ENCODE measurements around the gene TAOK3.

The TAOK3 gene

DNA sequence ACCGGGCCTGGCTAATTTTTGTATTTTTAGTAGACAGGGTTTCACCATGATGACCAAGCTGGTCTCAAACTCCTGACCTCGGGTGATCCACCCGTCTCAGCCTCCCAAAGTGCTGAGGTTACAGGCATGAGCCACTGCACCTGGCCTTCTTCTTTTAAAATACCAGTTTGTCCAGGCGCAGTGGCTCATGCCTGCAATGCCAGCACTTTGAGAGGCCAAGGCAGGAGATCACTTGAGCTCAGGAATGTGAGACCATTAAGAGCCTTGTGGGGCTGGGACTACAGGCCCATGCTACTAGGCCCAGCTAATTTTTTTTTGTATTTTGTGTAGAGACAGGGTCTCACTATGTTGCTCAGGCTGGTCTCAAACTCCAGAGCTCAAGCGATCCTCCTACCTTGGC, 244.8 kb downstream of the TAOK3 start:
- peaks cover 8% of the 10 kb centered on the region for H3K4me1 ChIP-seq (ENCODE audit: control insufficient read depth, low read length)
- H3K9me3 ChIP-seq (ENCODE audit: control insufficient read depth, insufficient read depth, low read length): no peaks in the 10 kb centered on the region
- H3K27me3 ChIP-seq (ENCODE audit: control insufficient read depth, low read length): no peaks in the 10 kb centered on the region
- H3K79me2 ChIP-seq (ENCODE audit: control insufficient read depth, low read length): no peaks in the 10 kb centered on the region
- TF ChIP-seq EZH2phosphoT487 (IDR thresholded peaks at IDR 0.05; ENCODE audit: borderline replicate concordance, low read length): no peak
- TF ChIP-seq, protein P1, sequence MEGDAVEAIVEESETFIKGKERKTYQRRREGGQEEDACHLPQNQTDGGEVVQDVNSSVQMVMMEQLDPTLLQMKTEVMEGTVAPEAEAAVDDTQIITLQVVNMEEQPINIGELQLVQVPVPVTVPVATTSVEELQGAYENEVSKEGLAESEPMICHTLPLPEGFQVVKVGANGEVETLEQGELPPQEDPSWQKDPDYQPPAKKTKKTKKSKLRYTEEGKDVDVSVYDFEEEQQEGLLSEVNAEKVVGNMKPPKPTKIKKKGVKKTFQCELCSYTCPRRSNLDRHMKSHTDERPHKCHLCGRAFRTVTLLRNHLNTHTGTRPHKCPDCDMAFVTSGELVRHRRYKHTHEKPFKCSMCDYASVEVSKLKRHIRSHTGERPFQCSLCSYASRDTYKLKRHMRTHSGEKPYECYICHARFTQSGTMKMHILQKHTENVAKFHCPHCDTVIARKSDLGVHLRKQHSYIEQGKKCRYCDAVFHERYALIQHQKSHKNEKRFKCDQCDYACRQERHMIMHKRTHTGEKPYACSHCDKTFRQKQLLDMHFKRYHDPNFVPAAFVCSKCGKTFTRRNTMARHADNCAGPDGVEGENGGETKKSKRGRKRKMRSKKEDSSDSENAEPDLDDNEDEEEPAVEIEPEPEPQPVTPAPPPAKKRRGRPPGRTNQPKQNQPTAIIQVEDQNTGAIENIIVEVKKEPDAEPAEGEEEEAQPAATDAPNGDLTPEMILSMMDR (IDR thresholded peaks at IDR 0.05; ENCODE audit: low read depth, low read length, poor library complexity, severe bottlenecking): no peak
- H3K9me2 ChIP-seq (replicated peaks; ENCODE audit: control insufficient read depth, low read length): no peaks in the 10 kb centered on the region
- no peaks in the 10 kb centered on the region for H4K20me1 ChIP-seq (ENCODE audit: control insufficient read depth, insufficient read depth, low read depth, low read length)
- H3K27ac ChIP-seq (ENCODE audit: low read depth, low read length): no peak overlapping the region
- peaks cover 3% of the 10 kb centered on the region; the same call in 1 of the 2 replicates for H3F3A ChIP-seq (ENCODE audit: control insufficient read depth, insufficient read depth)
- H3K4me2 ChIP-seq (ENCODE audit: low read length): no peak overlapping the region
- no peaks in the 10 kb centered on the region for H3K36me3 ChIP-seq (ENCODE audit: control insufficient read depth, low read length)
- no peak overlapping the region for H3K4me3 ChIP-seq (ENCODE audit: low read length)

- no peak for TF ChIP-seq EZH2phosphoT487 (IDR thresholded peaks at IDR 0.05; ENCODE audit: borderline replicate concordance, low read length)
- TF ChIP-seq, protein P1 (IDR thresholded peaks at IDR 0.05; ENCODE audit: low read depth, low read length, poor library complexity, severe bottlenecking): no peak
- Histone ChIP-seq H3K4me3 (ENCODE audit: low read length) (no peak overlapping the region), H3K36me3 (ENCODE audit: control insufficient read depth, low read length) (no peaks in the 10 kb centered on the region), H3K9me3 (ENCODE audit: control insufficient read depth, insufficient read depth, low read length) (no peaks in the 10 kb centered on the region), H3K4me2 (ENCODE audit: low read length) (no peak overlapping the region), H3K9me2 (replicated peaks; ENCODE audit: control insufficient read depth, low read length) (no peaks in the 10 kb centered on the region), H3K27ac (ENCODE audit: low read depth, low read length) (no peak overlapping the region), H3F3A (ENCODE audit: control insufficient read depth, insufficient read depth) (no peaks in the 10 kb centered on the region), H4K20me1 (ENCODE audit: control insufficient read depth, insufficient read depth, low read depth, low read length) (no peaks in the 10 kb centered on the region), H3K79me2 (ENCODE audit: control insufficient read depth, low read length) (no peaks in the 10 kb centered on the region), H3K27me3 (ENCODE audit: control insufficient read depth, low read length) (no peaks in the 10 kb centered on the region), H3K4me1 (ENCODE audit: control insufficient read depth, low read length) (no peaks in the 10 kb centered on the region)
These were observed 246.5 kb downstream of the TAOK3 start for GRCh38 chr12:118126119-118126757.

- Histone ChIP-seq H3K27ac (ENCODE audit: low read depth, low read length) (no peak overlapping the region), H3K9me3 (ENCODE audit: control insufficient read depth, insufficient read depth, low read length) (no peaks in the 10 kb centered on the region), H3K4me2 (ENCODE audit: low read length) (no peak overlapping the region), H3K4me3 (ENCODE audit: low read length) (no peak overlapping the region), H3F3A (ENCODE audit: control insufficient read depth, insufficient read depth) (no peaks in the 10 kb centered on the region), H4K20me1 (ENCODE audit: control insufficient read depth, insufficient read depth, low read depth, low read length) (no peaks in the 10 kb centered on the region), H3K9me2 (replicated peaks; ENCODE audit: control insufficient read depth, low read length) (no peaks in the 10 kb centered on the region), H3K27me3 (ENCODE audit: control insufficient read depth, low read length) (no peaks in the 10 kb centered on the region), H3K4me1 (ENCODE audit: control insufficient read depth, low read length) (peaks cover under 1% of the 10 kb centered on the region), H3K36me3 (ENCODE audit: control insufficient read depth, low read length) (no peaks in the 10 kb centered on the region), H3K79me2 (ENCODE audit: control insufficient read depth, low read length) (no peaks in the 10 kb centered on the region)
- TF ChIP-seq, protein P1 (IDR thresholded peaks at IDR 0.05; ENCODE audit: low read depth, low read length, poor library complexity, severe bottlenecking): no peak
- TF ChIP-seq EZH2phosphoT487 (IDR thresholded peaks at IDR 0.05; ENCODE audit: borderline replicate concordance, low read length): no peak
These were observed 247.0 kb downstream of the TAOK3 start for GRCh38 chr12:118125743-118126118.

All from DOHH2 (cell line).